Left kidney (tissue), 2 donors: Measurements from ENCODE around the gene GLIS1. TPM values are rescaled to one million over a fixed set of nuclear protein-coding genes. Genes with fewer than 3 reads are reported as not detected.
A peak's percentile ranks its signal among the peaks of the same experiment; 100 is the strongest.

Experiments used
- DNase-seq: peaks from one replicate; pipeline ENCODE4 v3.0.0-alpha.2; 2013
- polyA plus RNA-seq: library from polyadenylated mRNA; unstranded; fragments of 120-200 nt; gene quantifications from one replicate; pipeline ENCODE4 v1.2.1, GENCODE V29; 2013; ENCODE audit not compliant: insufficient read length

The GLIS1 gene
- polyA plus RNA-seq, 1 donor = 2.5 TPM

GRCh38 chr1:53486395-53487026 lies 252.5 kb downstream of the GLIS1 start:
- DNase-seq = no peak

GRCh38 chr1:53485478-53486394 lies 253.2 kb downstream of the GLIS1 start:
- DNase-seq = peak; percentile 82

GRCh38 chr1:53484705-53485477 lies 254.1 kb downstream of the GLIS1 start:
- DNase-seq = no peak

GRCh38 chr1:53483656-53484055 lies 255.3 kb downstream of the GLIS1 start:
- DNase-seq = no peak

GRCh38 chr1:53483170-53483569 lies 255.8 kb downstream of the GLIS1 start:
- DNase-seq = no peak

- DNase-seq = no peak
Measured at GRCh38 chr1:53482441-53483153, 256.4 kb downstream of the GLIS1 start.

GRCh38 chr1:53481456-53481855 lies 257.5 kb downstream of the GLIS1 start:
- no peak for DNase-seq

GRCh38 chr1:53480678-53481077 lies 258.3 kb downstream of the GLIS1 start:
- DNase-seq = no peak

GRCh38 chr1:53478502-53478818 lies 260.5 kb downstream of the GLIS1 start:
- DNase-seq = no peak

GRCh38 chr1:53477651-53478501 lies 261.1 kb downstream of the GLIS1 start:
- no peak for DNase-seq

GRCh38 chr1:53476579-53476978 lies 262.4 kb downstream of the GLIS1 start:
- no peak for DNase-seq

- DNase-seq = no peak
Measured at GRCh38 chr1:53475664-53476063, 263.3 kb downstream of the GLIS1 start.

GRCh38 chr1:53473463-53473862 lies 265.5 kb downstream of the GLIS1 start:
- no peak for DNase-seq

GRCh38 chr1:53471000-53471399 lies 268.0 kb downstream of the GLIS1 start:
- no peak for DNase-seq

- no peak for DNase-seq
Measured at GRCh38 chr1:53470584-53470983, 268.4 kb downstream of the GLIS1 start.

GRCh38 chr1:53470155-53470554 lies 268.8 kb downstream of the GLIS1 start:
- DNase-seq = peak; percentile 81

- no peak for DNase-seq
Measured at GRCh38 chr1:53469373-53469772, 269.6 kb downstream of the GLIS1 start.

GRCh38 chr1:53468374-53468773 lies 270.6 kb downstream of the GLIS1 start:
- no peak for DNase-seq

- no peak for DNase-seq
Measured at GRCh38 chr1:53467391-53467790, 271.6 kb downstream of the GLIS1 start.

- no peak for DNase-seq
Measured at GRCh38 chr1:53465023-53465957, 273.7 kb downstream of the GLIS1 start.
